ENCODE results near the gene CCR1. TPM values are rescaled to one million over a fixed set of nuclear protein-coding genes. Genes with fewer than 3 reads are reported as not detected.

CCR1 gene
- polyA plus RNA-seq, 1 donor from 2014 or later = not detected

DNA sequence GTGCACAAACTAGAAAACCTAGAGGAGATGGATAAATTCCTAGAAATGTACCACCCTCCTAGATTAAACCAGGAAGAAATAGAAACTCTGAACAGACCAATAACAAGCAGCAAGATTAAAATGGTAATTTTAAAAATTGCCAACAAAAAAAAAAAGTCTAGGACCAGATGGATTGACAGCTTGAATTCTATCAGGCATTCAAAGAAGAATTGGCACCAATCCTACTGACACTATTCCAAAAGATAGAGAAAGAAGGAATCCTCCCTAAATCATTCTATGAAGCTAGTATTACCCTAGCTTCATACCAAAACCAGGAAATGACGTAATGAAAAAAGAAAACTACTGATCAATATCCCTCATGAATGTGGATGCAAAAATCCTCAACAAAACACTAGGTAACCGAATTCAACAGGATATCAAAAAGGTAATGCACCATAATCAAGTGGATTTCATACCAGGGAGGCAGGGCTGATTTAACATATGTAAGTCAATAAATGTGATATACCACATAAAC, 10.1 kb upstream of the CCR1 start:
- Histone ChIP-seq H3K27ac (ENCODE audit: low read length) (no peak overlapping the region), H3K4me3 (ENCODE audit: low read length) (no peak overlapping the region), H3K36me3 (ENCODE audit: insufficient read depth, low read length) (no peaks in the 10 kb centered on the region), H3K9me2 (ENCODE audit: insufficient read depth, low read length) (no peaks in the 10 kb centered on the region), H3F3A (ENCODE audit: insufficient read depth, low read length, poor library complexity, severe bottlenecking) (no peaks in the 10 kb centered on the region), H3K9ac (ENCODE audit: low read length) (no peak overlapping the region), H3K9me3 (ENCODE audit: low read length) (no peaks in the 10 kb centered on the region), H2AFZ (ENCODE audit: low read depth, low read length) (no peak overlapping the region), H3K27me3 (ENCODE audit: insufficient read depth, low read depth, low read length) (no peaks in the 10 kb centered on the region), H4K20me1 (ENCODE audit: insufficient read depth) (no peaks in the 10 kb centered on the region), H3K79me2 (replicated peaks; ENCODE audit: insufficient read depth, low read length) (no peaks in the 10 kb centered on the region), H3K4me2 (ENCODE audit: low read length) (no peak overlapping the region)
- TF ChIP-seq EZH2 (IDR thresholded peaks at IDR 0.05; ENCODE audit: borderline replicate concordance, insufficient read depth, low read length, poor library complexity, severe bottlenecking) = no peak
- TF ChIP-seq, protein P1, sequence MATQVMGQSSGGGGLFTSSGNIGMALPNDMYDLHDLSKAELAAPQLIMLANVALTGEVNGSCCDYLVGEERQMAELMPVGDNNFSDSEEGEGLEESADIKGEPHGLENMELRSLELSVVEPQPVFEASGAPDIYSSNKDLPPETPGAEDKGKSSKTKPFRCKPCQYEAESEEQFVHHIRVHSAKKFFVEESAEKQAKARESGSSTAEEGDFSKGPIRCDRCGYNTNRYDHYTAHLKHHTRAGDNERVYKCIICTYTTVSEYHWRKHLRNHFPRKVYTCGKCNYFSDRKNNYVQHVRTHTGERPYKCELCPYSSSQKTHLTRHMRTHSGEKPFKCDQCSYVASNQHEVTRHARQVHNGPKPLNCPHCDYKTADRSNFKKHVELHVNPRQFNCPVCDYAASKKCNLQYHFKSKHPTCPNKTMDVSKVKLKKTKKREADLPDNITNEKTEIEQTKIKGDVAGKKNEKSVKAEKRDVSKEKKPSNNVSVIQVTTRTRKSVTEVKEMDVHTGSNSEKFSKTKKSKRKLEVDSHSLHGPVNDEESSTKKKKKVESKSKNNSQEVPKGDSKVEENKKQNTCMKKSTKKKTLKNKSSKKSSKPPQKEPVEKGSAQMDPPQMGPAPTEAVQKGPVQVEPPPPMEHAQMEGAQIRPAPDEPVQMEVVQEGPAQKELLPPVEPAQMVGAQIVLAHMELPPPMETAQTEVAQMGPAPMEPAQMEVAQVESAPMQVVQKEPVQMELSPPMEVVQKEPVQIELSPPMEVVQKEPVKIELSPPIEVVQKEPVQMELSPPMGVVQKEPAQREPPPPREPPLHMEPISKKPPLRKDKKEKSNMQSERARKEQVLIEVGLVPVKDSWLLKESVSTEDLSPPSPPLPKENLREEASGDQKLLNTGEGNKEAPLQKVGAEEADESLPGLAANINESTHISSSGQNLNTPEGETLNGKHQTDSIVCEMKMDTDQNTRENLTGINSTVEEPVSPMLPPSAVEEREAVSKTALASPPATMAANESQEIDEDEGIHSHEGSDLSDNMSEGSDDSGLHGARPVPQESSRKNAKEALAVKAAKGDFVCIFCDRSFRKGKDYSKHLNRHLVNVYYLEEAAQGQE (IDR thresholded peaks at IDR 0.05; ENCODE audit: borderline replicate concordance) = no peak
- TF ChIP-seq TAF1 (IDR thresholded peaks at IDR 0.05; ENCODE audit: low read depth) = no peak
- TF ChIP-seq EP300 (conservative IDR thresholded peaks at IDR 0.05; ENCODE audit: poor library complexity, severe bottlenecking) = no peak
- TF ChIP-seq RAD21 (conservative IDR thresholded peaks at IDR 0.05) = no peak
- TF ChIP-seq POLR2AphosphoS5 (IDR thresholded peaks at IDR 0.05) = no peak
- no peak for TF ChIP-seq MXI1 (conservative IDR thresholded peaks at IDR 0.05; ENCODE audit: poor library complexity, severe bottlenecking)
- no peak for TF ChIP-seq SMC3 (conservative IDR thresholded peaks at IDR 0.05; ENCODE audit: poor library complexity)

DNA sequence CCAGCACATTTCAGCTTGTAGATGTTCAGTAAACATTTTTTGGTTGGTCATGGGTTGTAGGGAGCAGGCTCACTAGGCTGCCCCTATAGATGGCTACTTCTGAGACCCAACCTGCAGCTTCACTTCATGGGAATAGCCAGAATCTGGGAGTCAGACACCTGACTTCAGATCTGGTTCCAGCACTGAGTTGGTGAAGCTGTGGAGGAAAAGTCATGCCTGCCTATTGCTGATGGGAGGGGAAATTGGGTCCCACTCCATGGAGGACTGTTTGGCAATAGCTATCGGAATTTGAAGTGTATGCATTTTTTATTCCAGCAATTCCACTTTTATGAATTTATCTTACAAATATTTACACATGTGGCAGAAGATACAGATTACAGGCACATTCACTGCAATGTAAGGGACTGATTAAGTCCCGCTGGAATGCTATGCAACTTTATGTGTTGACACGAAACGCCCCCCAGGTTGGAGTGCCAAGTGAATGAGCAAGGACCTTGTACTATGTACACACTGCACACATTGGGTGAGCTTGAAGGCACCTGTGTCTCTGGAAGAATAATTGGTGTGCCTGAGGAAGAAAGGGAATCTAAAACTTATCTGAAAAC, 7.8 kb upstream of the CCR1 start:
- TF ChIP-seq, protein P2, sequence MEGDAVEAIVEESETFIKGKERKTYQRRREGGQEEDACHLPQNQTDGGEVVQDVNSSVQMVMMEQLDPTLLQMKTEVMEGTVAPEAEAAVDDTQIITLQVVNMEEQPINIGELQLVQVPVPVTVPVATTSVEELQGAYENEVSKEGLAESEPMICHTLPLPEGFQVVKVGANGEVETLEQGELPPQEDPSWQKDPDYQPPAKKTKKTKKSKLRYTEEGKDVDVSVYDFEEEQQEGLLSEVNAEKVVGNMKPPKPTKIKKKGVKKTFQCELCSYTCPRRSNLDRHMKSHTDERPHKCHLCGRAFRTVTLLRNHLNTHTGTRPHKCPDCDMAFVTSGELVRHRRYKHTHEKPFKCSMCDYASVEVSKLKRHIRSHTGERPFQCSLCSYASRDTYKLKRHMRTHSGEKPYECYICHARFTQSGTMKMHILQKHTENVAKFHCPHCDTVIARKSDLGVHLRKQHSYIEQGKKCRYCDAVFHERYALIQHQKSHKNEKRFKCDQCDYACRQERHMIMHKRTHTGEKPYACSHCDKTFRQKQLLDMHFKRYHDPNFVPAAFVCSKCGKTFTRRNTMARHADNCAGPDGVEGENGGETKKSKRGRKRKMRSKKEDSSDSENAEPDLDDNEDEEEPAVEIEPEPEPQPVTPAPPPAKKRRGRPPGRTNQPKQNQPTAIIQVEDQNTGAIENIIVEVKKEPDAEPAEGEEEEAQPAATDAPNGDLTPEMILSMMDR (IDR thresholded peaks at IDR 0.05; ENCODE audit: poor library complexity, severe bottlenecking) = no peak
- TF ChIP-seq TAF1 (IDR thresholded peaks at IDR 0.05; ENCODE audit: low read depth) (no peak), EP300 (conservative IDR thresholded peaks at IDR 0.05; ENCODE audit: poor library complexity, severe bottlenecking) (no peak), RAD21 (conservative IDR thresholded peaks at IDR 0.05) (no peak), SMC3 (conservative IDR thresholded peaks at IDR 0.05; ENCODE audit: poor library complexity) (no peak), EZH2 (IDR thresholded peaks at IDR 0.05; ENCODE audit: borderline replicate concordance, insufficient read depth, low read length, poor library complexity, severe bottlenecking) (no peak), MXI1 (conservative IDR thresholded peaks at IDR 0.05; ENCODE audit: poor library complexity, severe bottlenecking) (no peak), POLR2AphosphoS5 (IDR thresholded peaks at IDR 0.05) (no peak)
- TF ChIP-seq, protein P1 (IDR thresholded peaks at IDR 0.05; ENCODE audit: borderline replicate concordance) = no peak
- no peak overlapping the region for H3K4me3 ChIP-seq (ENCODE audit: low read length)
- H4K20me1 ChIP-seq (ENCODE audit: insufficient read depth) = no peaks in the 10 kb centered on the region
- no peaks in the 10 kb centered on the region for H3K36me3 ChIP-seq (ENCODE audit: insufficient read depth, low read length)
- no peak overlapping the region for H3K9ac ChIP-seq (ENCODE audit: low read length)
- H3K79me2 ChIP-seq (replicated peaks; ENCODE audit: insufficient read depth, low read length) = no peaks in the 10 kb centered on the region
- no peaks in the 10 kb centered on the region for H3F3A ChIP-seq (ENCODE audit: insufficient read depth, low read length, poor library complexity, severe bottlenecking)
- H3K4me2 ChIP-seq (ENCODE audit: low read length) = no peak overlapping the region
- no peaks in the 10 kb centered on the region for H3K9me2 ChIP-seq (ENCODE audit: insufficient read depth, low read length)
- no peak overlapping the region for H3K27ac ChIP-seq (ENCODE audit: low read length)
- no peak overlapping the region for H2AFZ ChIP-seq (ENCODE audit: low read depth, low read length)
- no peaks in the 10 kb centered on the region for H3K27me3 ChIP-seq (ENCODE audit: insufficient read depth, low read depth, low read length)
- no peaks in the 10 kb centered on the region for H3K9me3 ChIP-seq (ENCODE audit: low read length)
